ENCODE data around the gene DLL1.
"Not testable (repeated sequence)": the region's sequence is repeated elsewhere in the genome, so short reads cannot be mapped to it uniquely, and the experiment has no call there.

Gene DLL1, protein sequence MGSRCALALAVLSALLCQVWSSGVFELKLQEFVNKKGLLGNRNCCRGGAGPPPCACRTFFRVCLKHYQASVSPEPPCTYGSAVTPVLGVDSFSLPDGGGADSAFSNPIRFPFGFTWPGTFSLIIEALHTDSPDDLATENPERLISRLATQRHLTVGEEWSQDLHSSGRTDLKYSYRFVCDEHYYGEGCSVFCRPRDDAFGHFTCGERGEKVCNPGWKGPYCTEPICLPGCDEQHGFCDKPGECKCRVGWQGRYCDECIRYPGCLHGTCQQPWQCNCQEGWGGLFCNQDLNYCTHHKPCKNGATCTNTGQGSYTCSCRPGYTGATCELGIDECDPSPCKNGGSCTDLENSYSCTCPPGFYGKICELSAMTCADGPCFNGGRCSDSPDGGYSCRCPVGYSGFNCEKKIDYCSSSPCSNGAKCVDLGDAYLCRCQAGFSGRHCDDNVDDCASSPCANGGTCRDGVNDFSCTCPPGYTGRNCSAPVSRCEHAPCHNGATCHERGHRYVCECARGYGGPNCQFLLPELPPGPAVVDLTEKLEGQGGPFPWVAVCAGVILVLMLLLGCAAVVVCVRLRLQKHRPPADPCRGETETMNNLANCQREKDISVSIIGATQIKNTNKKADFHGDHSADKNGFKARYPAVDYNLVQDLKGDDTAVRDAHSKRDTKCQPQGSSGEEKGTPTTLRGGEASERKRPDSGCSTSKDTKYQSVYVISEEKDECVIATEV

GRCh38 chr6:170290296-170291128 is at the start of gene DLL1:
TSS of gene DLL1 (minus strand) at chr6:170291078. CDS start at chr6:170290139, 939 bp downstream.
- DNase-seq (ENCODE audit: low read depth in 2 of 2) = no peak

- not testable (repeated sequence) for DNase-seq (ENCODE audit: low read depth in 2 of 2)
Observed at GRCh38 chr6:170335199-170335598, 44.3 kb upstream of the DLL1 start.

GRCh38 chr6:170329321-170329720 is 38.4 kb upstream of the DLL1 start:
- DNase-seq (ENCODE audit: low read depth in 2 of 2) = no peak

DNA sequence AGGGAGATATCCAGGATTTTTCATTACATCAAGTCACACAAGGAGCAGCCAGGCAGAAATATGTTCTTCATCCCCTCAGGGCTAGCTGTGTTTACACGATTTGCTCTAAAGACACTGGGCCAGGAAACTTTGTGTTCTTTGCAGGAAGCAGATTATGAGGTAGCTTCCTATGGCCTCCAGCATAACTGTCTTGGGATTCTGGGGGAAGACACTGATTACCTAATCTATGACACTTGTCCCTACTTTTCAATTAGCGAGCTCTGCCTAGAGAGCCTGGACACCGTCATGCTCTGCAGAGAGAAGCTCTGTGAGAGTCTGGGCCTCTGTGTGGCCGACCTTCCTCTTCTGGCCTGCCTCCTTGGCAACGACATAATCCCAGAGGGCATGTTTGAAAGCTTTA is 26.8 kb upstream of the DLL1 start:
- DNase-seq (ENCODE audit: low read depth in 2 of 2) = no peak

DNA sequence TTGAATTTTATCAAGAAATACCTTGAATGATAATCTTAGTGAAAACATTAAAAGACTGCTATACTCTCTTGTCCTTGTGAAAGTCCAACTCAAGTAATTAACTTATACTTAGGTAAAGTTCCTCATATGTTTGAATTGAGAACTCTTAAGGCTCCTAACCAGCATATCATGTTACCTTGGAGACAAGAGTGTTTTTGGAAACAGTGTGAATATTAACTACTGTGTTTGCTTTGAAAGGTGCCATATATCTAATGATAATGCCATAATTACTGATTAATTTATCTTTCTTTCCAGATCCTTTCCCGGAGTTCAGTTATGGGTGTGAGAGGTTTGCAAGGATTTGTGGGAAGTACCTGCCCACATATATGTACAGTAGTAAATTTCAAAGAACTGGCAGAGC is 26.2 kb upstream of the DLL1 start:
- DNase-seq (ENCODE audit: low read depth in 2 of 2) = no peak

- no peak for DNase-seq (ENCODE audit: low read depth in 2 of 2)
Observed at GRCh38 chr6:170316071-170316470, 25.2 kb upstream of the DLL1 start.

DNA sequence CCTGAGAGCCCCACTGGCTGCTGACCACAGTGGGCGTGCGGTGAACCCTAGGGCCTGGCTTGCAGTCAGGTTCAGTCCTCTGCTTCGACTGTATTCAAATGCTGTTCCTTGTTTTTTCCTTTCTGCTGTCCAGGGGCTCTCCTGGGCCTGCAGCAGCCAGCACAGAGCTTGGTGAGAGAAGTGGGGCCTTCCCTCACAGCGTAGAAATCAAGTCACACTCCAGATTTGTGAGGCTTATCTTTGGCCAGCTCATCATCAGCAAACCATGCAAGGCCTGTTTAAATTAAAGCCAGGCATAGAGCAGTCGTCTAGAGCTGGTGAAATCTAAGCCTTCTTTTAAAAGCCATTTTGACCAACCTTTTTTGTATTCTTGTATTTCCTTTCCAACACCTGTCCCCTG is 24.1 kb upstream of the DLL1 start:
- DNase-seq (ENCODE audit: low read depth in 2 of 2) = no peak

DNA sequence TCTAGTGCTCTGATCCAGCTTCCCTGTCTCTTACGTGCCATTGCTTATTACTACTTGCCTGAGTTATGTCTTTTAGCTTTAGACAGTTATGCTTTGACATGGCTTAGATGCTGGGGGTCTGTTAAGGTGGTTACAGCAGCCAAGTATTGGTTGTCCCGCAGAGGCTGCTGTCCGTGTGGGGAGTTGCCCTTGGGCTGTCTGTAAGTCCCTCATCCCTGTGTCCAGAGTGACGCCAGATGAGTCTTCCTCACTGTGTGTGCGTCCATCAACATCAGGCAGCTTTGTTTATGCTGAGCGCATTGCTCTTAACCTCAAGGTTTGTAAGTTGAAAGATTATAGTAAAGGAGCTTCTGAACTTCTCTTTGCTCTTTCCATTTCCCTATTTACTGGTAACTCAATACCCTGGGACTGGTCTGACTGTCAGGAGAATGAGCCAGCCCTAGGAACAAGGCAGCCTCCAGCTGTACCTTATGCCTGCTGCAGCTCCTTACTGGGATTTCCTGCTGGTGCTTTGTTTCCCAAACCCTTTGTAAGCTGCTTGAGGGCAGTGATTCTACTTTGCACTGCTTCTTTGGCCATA is 22.9 kb upstream of the DLL1 start:
- no peak for DNase-seq (ENCODE audit: low read depth in 2 of 2)

DNA sequence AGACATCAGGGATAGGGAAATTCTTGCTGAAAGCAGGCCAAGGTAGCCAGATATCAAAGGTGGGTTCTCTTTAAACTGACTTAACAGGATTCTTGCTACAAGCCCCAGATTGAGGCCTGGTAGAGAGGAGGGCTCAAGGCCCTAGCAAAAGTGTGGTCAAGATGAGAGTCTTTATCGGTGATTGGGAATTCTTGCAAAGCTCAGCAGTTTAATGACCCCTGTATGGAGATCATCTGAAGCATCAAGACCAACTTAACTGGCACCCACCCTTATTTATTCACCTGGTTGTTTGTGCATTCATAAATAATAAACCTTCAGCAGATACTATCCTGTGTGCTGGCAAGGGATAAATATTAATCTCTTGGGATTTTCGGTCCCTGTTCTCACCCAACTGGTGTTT is 22.0 kb upstream of the DLL1 start:
- DNase-seq (ENCODE audit: low read depth in 2 of 2) = no peak

DNA sequence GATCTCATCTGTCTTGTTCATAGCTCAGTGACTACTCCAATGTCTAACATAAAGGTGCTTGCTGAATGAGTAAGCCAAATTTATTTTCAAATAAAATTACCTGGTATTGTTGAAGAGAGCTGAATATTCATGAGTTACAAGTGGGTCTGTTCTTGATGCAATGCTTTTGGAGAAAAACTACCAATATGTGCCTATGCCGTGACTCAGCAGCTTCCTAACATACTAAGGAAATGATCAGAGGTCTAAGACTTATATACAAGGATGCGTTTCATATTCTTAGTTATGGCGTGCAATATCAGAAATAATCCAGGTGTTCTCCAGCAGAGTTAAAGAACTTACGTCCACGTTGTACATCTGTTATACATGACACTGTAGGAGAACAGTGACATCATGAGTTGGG is 20.8 kb upstream of the DLL1 start:
- no peak for DNase-seq (ENCODE audit: low read depth in 2 of 2)

GRCh38 chr6:170308761-170309160 is 17.9 kb upstream of the DLL1 start:
- no peak for DNase-seq (ENCODE audit: low read depth in 2 of 2)

GRCh38 chr6:170307080-170307545 is 16.2 kb upstream of the DLL1 start:
- no peak for DNase-seq (ENCODE audit: low read depth in 2 of 2)

DNA sequence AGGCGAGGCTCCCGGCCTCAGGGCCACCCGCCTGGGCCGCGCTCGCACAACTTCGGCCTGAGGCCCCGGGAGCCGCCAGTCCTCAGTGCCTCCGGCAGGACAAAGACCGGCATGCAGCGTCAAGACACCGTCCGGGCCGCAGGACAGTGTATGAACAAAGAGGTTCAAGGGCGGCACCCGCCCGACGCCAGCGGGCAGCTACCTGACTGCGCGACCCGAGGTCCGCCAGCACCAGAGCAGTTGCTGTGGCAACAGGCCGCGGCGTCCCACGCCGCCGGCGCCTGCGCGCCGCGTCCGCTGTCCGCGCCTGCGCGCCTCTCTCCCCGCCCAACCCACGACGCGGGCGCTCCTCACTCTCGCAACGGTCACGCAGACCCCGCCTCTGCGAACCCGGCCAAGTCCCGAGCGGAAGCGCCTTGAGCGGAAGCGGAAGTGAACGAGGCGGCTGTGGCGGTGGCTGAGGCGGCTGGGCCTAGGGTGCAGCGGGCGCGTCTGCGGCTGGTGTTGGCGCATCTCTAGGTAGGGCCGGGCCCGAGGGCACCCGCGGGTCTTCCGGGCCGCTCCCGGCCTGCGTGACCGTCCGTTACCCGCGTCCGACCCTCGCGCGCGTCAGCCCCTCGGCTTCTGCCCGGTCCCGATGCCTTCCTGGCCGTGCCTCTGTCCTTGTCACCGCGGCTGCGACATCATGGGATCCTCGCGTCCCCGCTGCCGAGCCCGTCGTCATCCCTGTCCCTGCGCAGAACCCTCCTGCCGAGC is 15.6 kb upstream of the DLL1 start, which contains the start of gene FAM120B:
Gene FAM120B (plus strand): TSS at position 435 of the 756 bp plus-strand sequence. CDS start 10,633 bp downstream, outside the sequence.
- peak; percentile 86 to 91 for DNase-seq (ENCODE audit: low read depth in 2 of 2)

GRCh38 chr6:170305805-170306323 is 15.0 kb upstream of the DLL1 start:
- DNase-seq (ENCODE audit: low read depth in 2 of 2) = no peak

DNA sequence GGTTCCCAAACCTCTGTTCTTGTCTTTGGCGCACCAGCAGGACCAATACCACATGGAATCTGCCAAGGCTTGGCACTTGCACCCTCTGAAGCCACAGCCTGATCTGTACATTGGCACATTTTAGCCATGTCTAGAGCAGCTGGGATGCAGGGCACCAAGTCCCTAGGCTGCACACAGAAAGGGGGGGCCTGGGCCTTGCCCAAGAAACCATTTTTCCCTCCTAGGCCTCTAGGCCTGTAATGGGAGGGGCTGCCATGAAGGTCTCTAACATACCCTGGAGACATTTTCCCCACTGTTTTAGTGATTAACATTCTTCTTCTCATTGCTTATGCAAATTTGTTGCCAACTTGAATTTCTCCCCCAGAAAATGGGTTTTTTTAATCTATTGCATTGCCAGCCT is 10.3 kb upstream of the DLL1 start:
- DNase-seq (ENCODE audit: low read depth in 2 of 2) = no peak

- DNase-seq (ENCODE audit: low read depth in 2 of 2) = no peak
Observed at GRCh38 chr6:170298688-170299087, 7.8 kb upstream of the DLL1 start.

DNA sequence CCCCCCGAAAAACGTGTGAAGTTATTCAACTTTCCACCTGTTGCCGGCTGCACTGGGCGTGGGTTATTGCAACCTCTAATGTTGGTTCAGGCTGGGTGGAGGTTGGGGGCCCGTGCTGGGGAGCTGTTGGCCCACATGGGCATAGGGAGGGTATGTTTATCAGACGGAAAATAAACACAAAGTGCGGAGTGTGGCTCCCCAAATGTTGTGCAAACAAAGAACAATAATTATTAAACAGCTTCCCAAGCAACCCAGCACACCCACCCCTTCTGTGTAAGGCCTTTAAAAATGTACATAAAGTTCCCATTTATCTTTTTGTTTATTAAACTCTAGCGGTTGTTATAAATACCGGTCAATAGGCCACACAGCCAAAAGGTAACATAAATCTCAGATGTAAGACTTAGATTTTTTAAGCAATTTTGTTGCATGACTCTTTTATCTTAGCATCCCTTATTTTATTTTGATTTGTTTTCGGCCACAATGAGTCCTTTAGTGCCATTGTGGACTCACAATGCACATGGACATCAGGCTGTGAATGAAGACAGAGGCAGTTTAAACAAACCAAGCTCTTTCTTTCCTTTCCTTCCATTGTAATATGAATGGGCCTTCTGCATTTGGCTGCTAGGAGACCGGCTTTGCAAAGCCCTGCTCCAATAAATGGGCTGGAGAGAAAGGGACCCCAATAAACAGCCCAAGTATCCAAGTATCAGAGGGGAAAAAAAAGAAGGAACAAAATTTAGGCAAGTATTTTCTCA is 6.9 kb upstream of the DLL1 start:
- no peak for DNase-seq (ENCODE audit: low read depth in 2 of 2)

DNA sequence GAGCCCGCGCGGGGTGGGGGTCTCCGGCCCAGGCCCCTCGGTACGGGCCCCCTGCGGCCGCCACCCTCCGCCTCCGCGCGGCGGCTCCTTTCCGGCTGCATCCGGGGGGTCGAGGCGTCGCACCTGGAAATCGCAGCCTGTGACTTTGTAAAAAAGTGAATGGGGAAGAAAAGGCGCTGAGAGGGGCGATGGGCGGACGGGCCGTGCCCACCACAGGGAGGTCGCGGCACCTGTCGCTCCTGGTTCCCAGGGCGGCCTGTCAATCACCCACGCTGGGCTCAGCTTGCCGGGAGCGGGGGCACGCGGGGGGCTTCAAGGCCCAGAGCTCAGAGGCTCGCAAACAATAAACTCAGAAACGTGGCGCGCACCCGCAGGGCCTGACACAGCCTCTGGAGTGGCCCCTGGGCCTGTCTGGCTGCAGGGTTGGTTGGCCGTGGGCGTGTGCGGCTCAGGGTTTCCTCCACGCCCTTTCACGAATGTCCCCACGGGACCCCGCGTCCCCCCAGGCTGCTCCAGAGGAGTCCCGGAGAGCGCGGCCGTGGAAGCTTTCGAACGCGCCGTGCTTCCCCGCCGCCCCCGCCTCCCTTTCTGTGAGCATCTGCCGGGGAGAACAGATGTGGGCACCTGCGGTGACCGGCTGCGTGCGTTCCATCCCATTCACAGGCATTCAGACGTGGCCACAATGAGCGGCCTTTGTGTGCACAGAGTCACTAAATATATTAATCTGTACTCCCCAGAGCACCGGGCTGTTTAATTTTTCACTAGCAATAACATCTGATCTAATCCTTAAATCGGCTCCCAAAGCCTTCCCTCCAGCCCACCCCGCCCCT is 6.1 kb upstream of the DLL1 start:
- no peak for DNase-seq (ENCODE audit: low read depth in 2 of 2)

GRCh38 chr6:170296423-170296745 is 5.5 kb upstream of the DLL1 start:
- no peak for DNase-seq (ENCODE audit: low read depth in 2 of 2)

Measured in activated CD4-positive, alpha-beta T cell treated with anti-CD3 and anti-CD28 coated beads for 24 hours (primary cell).